MCF 10A (cell line): ENCODE data around the gene DOCK9. TPM values are rescaled to one million over a fixed set of nuclear protein-coding genes. Genes with fewer than 3 reads are reported as not detected.

Experiments
- BruUV-seq: library from RNA; stranded (reverse); fragments of 400-500 nt; replicated peaks from 2 replicates; lab custom pipeline; 2021; lab: Mats Ljungman, UMichigan
- CTCF ChIA-PET: fragments of 300-600 bp; sonication (Branson Sonifier 250); formaldehyde crosslinking; extraction: SDS; loops from one replicate; lab custom pipeline; 2021; ENCODE audit warnings: antibody characterized with exemption, inconsistent platforms; lab: Yijun Ruan, JAX
- POLR2A ChIA-PET: fragments of 300-600, 350-650 bp; sonication (Branson Sonifier 250); formaldehyde crosslinking; extraction: SDS; loops from one replicate; lab custom pipeline; 2020; ENCODE audit warnings: antibody characterized with exemption, inconsistent platforms; lab: Yijun Ruan, JAX
- DNase-seq: peaks from one replicate; pipeline ENCODE4 v3.0.0-alpha.2; 2018; ENCODE audit not compliant: unreplicated experiment
- H3K27ac Mint-ChIP-seq: one replicate; pipeline ENCODE4 v1.8.0; 2022; ENCODE audit warnings: mild to moderate bottlenecking, low read depth, mixed read lengths; ENCODE audit not compliant: unreplicated experiment
- H3K27me3 Mint-ChIP-seq: one replicate; pipeline ENCODE4 v1.8.0; 2022; ENCODE audit warnings: mixed read lengths; ENCODE audit not compliant: insufficient read depth, unreplicated experiment
- H3K36me3 Mint-ChIP-seq: one replicate; pipeline ENCODE4 v1.8.0; 2022; ENCODE audit warnings: mild to moderate bottlenecking, moderate library complexity, mixed read lengths; ENCODE audit not compliant: insufficient read depth, unreplicated experiment
- H3K4me1 Mint-ChIP-seq: one replicate; pipeline ENCODE4 v1.8.0; 2022; ENCODE audit warnings: mixed read lengths; ENCODE audit not compliant: insufficient read depth, unreplicated experiment
- H3K4me3 Mint-ChIP-seq: one replicate; pipeline ENCODE4 v1.8.0; 2022; ENCODE audit warnings: mild to moderate bottlenecking, moderate library complexity, mixed read lengths; ENCODE audit not compliant: unreplicated experiment
- H3K9me3 Mint-ChIP-seq: one replicate; pipeline ENCODE4 v1.8.0; 2022; ENCODE audit warnings: mixed read lengths; ENCODE audit not compliant: unreplicated experiment
- intact Hi-C: fragments of 100-400 bp; cut with micrococcal nuclease; formaldehyde crosslinking; loops from 2 replicates; pipeline ENCODE4 v1.14.1; 2022
- total RNA-seq: library from RNA; stranded (reverse); gene quantifications from 2 replicates; pipeline ENCODE4 v1.2.3, GENCODE V29; 2022
- TF ChIP-seq, protein P1 (sequence below): fragments of 200-600 bp; IDR thresholded peaks from one replicate; pipeline ENCODE4 v1.8.0; 2022; ENCODE audit warnings: antibody characterized with exemption, mild to moderate bottlenecking; ENCODE audit not compliant: unreplicated experiment

DOCK9 gene
- total RNA-seq, 1 experiment from 2014 or later: 77.0 TPM

DNA sequence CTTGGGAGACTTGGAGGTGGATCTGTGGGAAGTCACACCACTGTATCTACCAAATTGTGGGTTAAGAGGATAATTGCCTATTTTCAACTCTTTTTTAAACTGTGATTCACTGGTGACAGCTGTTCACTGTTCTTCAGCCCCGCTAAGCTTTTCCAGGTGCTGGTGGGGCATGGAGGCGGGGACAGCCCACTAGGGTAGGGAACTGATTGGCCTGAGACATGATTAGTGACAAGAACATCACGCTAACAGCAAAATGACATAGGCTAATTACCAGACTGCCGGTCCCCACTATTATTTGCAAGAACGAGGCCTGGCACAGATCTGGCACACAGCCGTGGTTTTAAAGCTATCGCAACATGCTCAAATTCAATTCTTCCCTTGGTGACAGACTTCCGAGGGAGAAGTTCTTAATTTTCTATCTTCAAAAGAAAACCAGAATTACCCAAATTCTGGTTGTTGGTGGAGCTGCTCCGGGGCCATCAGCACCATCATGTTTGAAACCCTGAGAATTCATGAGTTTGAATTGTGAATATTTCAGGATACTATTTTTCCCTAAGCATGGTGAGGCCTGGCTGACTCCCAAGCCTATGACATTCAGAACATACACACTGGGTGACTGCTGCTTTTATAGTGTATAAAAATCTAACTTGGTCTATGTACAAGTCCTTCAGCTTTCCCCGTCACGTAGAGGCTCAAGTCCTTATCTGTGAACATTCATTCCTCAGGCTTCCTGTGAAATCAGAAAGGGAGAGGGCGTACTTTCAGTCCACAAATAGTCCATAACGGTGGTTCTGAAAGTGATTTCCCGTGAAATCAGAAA is 17.9 kb downstream of the DOCK9 start:
- no peak for DNase-seq
- Mint-ChIP-seq H3K4me1 (peaks cover 12% of the 10 kb centered on the region), H3K27me3 (no peaks in the 10 kb centered on the region), H3K4me3 (no peak overlapping the region), H3K27ac (peak overlapping the region; percentile 16), H3K9me3 (no peaks in the 10 kb centered on the region), H3K36me3 (no peaks in the 10 kb centered on the region)
- no TSS peak for BruUV-seq
- intact Hi-C loops: no loop called here
- CTCF ChIA-PET: interaction anchor here (1.6 kb wide), 1 partner anchor 14 kb away, joined by 3 read pairs; no protein-coding TSS in a partner anchor
- TF ChIP-seq, protein P1, sequence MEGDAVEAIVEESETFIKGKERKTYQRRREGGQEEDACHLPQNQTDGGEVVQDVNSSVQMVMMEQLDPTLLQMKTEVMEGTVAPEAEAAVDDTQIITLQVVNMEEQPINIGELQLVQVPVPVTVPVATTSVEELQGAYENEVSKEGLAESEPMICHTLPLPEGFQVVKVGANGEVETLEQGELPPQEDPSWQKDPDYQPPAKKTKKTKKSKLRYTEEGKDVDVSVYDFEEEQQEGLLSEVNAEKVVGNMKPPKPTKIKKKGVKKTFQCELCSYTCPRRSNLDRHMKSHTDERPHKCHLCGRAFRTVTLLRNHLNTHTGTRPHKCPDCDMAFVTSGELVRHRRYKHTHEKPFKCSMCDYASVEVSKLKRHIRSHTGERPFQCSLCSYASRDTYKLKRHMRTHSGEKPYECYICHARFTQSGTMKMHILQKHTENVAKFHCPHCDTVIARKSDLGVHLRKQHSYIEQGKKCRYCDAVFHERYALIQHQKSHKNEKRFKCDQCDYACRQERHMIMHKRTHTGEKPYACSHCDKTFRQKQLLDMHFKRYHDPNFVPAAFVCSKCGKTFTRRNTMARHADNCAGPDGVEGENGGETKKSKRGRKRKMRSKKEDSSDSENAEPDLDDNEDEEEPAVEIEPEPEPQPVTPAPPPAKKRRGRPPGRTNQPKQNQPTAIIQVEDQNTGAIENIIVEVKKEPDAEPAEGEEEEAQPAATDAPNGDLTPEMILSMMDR: no peak
- POLR2A ChIA-PET: interaction anchor here (1.1 to 1.3 kb wide), 3 partner anchors 13 to 17 kb away, joined by 3 to 4 read pairs (median 3); no protein-coding TSS in a partner anchor

DNA sequence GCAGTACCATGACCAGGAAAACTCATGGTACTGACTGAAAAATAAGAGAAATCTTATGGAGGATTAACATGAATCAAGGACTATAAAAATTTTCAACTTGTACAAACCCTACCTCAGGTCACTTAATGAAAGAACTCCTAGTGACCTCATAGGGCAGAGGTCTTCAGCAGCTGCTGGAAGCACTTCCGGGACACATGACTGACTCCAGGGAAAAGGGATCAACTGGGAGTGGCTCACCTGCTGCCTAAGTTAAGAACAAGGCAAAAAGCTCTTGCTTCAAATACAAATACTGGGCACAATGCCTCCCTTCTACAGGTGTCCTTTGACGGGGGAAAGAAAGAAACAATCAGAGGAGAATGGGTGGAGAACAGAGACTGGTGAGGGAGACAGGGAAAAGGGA is 18.6 kb downstream of the DOCK9 start:
- no peaks in the 10 kb centered on the region for H3K27me3 Mint-ChIP-seq
- ChIA-PET CTCF (no interaction called here), POLR2A (interaction anchor here (1.3 kb wide), 1 partner anchor 14 kb away, joined by 3 read pairs; no protein-coding TSS in a partner anchor)
- H3K36me3 Mint-ChIP-seq: no peaks in the 10 kb centered on the region
- no peak for DNase-seq
- TF ChIP-seq, protein P1: no peak
- peaks cover 12% of the 10 kb centered on the region for H3K4me1 Mint-ChIP-seq
- H3K4me3 Mint-ChIP-seq: no peak overlapping the region
- intact Hi-C loops: no loop called here
- peak overlapping the region; percentile 16 for H3K27ac Mint-ChIP-seq
- no peaks in the 10 kb centered on the region for H3K9me3 Mint-ChIP-seq
- BruUV-seq: no TSS peak

DNA sequence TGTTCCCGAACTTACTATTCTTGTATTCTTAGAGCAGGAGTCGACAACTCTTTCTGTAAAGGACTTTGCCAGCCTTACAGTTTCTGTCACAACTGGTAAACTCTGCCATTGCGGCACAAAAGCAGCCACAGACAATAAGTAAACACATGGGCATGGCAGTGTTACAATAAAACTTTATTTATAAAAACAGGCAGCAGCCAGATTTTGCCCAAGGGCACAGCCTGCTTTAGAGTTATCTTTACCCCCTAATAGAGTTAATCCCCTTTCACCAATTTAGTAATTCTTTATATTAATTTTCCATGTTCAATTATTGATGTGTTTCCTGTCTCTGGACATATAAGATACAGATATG is 19.4 kb downstream of the DOCK9 start:
- TF ChIP-seq, protein P1: no peak
- Mint-ChIP-seq H3K4me3 (no peak overlapping the region), H3K36me3 (no peaks in the 10 kb centered on the region), H3K4me1 (peaks cover 12% of the 10 kb centered on the region), H3K27ac (no peak overlapping the region), H3K27me3 (no peaks in the 10 kb centered on the region), H3K9me3 (no peaks in the 10 kb centered on the region)
- no peak for DNase-seq
- CTCF ChIA-PET: no interaction called here
- POLR2A ChIA-PET: no interaction called here
- BruUV-seq: no TSS peak
- intact Hi-C loops: no loop called here

DNA sequence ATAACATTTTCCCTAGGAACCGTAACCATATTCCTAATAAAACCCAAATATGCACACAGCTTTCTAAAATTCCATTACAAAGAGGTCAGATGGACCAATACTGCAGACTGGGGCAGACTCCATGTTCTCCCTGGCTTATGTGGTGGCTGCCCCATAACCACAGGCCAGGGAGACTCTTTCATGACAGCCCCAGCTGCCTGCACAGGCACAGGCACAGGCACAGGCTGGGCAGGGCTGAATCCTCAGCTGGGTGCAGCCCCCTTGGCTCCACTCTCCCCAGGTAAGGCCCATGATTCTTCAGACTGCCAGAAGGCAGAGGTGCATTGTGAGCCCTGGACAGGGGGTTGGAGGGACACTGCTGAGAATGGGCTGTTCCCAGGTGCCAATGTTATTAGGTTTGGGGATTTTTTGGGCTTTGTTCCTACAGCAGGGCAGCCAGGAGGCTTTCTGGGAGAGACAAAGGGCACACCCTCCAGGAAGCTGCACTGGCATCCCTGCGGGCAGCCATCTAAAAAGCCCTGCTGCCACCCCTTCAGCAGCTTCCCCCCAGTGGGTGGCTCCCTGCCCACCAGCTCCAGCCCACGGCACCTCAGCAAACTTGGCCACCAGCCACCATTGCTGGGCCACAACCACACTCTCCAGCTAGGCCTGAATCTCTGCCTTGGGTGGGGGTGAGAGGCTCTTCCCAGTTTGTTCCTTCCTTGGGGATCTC is 20.0 kb downstream of the DOCK9 start:
- BruUV-seq: no TSS peak
- Mint-ChIP-seq H3K4me1 (peaks cover 12% of the 10 kb centered on the region), H3K36me3 (no peaks in the 10 kb centered on the region), H3K4me3 (no peak overlapping the region), H3K9me3 (no peaks in the 10 kb centered on the region), H3K27ac (no peak overlapping the region), H3K27me3 (no peaks in the 10 kb centered on the region)
- POLR2A ChIA-PET: no interaction called here
- CTCF ChIA-PET: interaction anchor here (0.5 to 0.7 kb wide), 2 partner anchors 75 to 963 kb away, joined by 3 read pairs; no protein-coding TSS in a partner anchor
- no peak for DNase-seq
- TF ChIP-seq, protein P1: no peak
- intact Hi-C loops: no loop called here
